ENCODE measurements around the gene UST.
"Not testable (repeated sequence)": the region's sequence is repeated elsewhere in the genome, so short reads cannot be mapped to it uniquely, and the experiment has no call there.

Gene UST

DNA sequence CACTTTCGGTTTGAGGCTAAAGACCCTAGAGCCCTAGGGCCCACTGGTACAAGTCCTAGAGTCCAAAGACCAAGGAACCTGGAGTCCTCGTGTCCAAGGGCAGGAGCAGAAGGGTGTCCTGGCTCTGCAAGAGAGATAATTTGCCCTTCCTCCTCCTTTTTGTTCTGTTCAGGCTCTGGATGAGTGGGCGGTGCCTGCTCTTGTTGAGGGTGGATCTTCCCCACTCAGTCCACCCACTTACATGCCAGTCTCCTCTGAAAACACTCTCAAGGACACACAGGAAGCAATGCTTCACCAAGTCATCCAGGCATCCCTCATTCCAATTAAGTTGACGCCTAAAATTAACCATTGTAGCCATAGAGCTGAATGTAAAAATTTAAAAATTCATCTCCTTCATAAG lies 102.1 kb downstream of the UST start:
- Histone ChIP-seq H3K4me1 (ENCODE audit: control insufficient read depth, low read depth, low read length) (peaks cover 20% of the 10 kb centered on the region), H3K9me3 (ENCODE audit: control insufficient read depth, low read depth, low read length) (no peaks in the 10 kb centered on the region), H3K27ac (ENCODE audit: low read length) (no peak overlapping the region), H3K36me3 (ENCODE audit: control insufficient read depth, low read depth, low read length) (no peaks in the 10 kb centered on the region), H3K9ac (ENCODE audit: low read length) (no peak overlapping the region), H3K4me3 (ENCODE audit: low read length) (no peak overlapping the region), H3K27me3 (ENCODE audit: control insufficient read depth, insufficient read depth, low read length) (no peaks in the 10 kb centered on the region)

DNA sequence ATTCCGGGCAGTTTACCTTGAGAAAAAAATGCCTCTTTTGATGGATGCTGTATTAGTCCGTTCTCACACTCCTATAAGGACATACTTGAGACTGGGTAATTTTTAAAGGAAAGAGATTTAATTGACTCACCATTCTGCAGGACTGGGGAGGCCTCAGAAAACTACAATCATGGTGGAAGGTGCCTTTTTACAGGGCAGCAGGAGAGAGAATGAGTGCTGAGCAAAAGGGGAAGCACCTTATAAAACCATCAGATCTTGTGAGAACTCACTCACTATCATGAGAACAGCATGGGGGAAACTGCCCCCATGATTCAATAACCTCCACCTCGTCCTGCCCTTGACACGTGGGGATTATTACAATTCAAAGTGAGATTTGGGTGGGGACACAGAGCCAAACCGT lies 102.6 kb downstream of the UST start:
- H3K27me3 ChIP-seq (ENCODE audit: control insufficient read depth, insufficient read depth, low read length); H3K9ac ChIP-seq (ENCODE audit: low read length): not testable (repeated sequence)

DNA sequence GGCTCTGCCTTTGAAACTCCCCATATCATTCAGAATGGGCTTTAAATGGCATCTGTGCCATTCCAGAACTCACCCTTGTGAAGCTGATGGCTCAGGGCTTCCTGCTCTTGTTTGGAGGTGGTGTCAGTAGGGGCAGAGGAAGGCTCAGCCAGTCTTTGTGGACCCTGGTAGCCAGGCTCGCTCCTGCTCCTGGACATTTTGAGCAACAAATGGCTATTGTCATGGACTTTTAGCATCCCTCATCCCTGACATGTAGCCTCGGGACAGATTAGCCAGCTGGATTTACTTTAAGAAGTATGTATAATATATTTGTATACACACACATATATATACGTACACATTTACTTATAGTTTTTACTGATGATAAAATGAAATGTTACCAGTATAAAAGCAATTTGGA lies 104.1 kb downstream of the UST start:
- no peaks in the 10 kb centered on the region for H3K27me3 ChIP-seq (ENCODE audit: control insufficient read depth, insufficient read depth, low read length)
- H3K27ac ChIP-seq (ENCODE audit: low read length) = no peak overlapping the region
- H3K9ac ChIP-seq (ENCODE audit: low read length) = no peak overlapping the region
- no peaks in the 10 kb centered on the region for H3K36me3 ChIP-seq (ENCODE audit: control insufficient read depth, low read depth, low read length)
- no peaks in the 10 kb centered on the region for H3K9me3 ChIP-seq (ENCODE audit: control insufficient read depth, low read depth, low read length)
- H3K4me1 ChIP-seq (ENCODE audit: control insufficient read depth, low read depth, low read length) = peaks cover 37% of the 10 kb centered on the region
- no peak overlapping the region for H3K4me3 ChIP-seq (ENCODE audit: low read length)

More for the DNA sequence above, 102.6 kb downstream of the UST start:
- H3K4me1 ChIP-seq (ENCODE audit: control insufficient read depth, low read depth, low read length) = peaks cover 25% of the 10 kb centered on the region
- not testable (repeated sequence) for H3K4me3 ChIP-seq (ENCODE audit: low read length); H3K36me3 ChIP-seq (ENCODE audit: control insufficient read depth, low read depth, low read length); H3K9me3 ChIP-seq (ENCODE audit: control insufficient read depth, low read depth, low read length); H3K27ac ChIP-seq (ENCODE audit: low read length)

DNA sequence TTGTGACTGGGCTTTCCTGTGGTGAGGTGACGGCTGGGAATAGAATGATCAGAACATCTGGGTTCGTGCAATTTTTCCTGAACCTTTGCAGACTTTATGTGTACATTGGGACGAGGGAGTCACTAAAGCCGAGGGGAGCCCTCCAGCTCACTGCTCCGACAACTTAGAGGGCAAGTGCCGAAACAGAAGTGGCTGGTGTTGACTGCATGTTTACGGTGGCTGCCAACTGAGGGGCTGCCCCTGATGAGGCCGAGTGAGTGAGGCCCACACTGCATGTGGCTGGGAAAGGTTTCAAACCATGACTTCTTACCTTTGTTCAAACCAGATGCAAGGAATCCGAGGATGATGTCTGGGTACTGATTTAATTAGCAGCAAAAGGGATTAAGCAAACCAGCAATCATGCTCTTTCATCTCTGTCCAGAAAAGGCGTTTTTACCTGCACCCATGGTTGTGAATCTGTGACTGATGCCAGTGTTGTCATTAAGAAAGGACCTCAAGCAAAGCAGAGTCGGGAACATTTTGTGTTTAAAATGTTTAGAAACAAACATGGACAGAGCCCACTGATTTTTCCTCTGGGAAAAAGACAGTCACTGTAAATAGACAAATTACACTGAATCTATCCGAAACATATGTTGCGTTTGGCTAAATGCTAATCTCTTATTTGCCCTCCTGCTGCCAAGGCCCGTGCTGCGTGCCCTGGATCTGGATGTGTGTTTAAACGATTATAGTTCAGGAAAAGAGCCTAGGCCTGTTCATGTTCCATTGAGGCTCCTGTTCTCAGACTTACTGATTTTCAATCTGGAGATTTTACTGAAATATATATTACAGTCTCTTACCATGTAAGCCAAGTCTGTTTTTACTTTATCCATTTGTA lies 105.1 kb downstream of the UST start:
- H3K27me3 ChIP-seq (ENCODE audit: control insufficient read depth, insufficient read depth, low read length) = no peaks in the 10 kb centered on the region
- H3K9ac ChIP-seq (ENCODE audit: low read length) = no peak overlapping the region
- H3K27ac ChIP-seq (ENCODE audit: low read length) = no peak overlapping the region
- H3K4me1 ChIP-seq (ENCODE audit: control insufficient read depth, low read depth, low read length) = peaks cover 37% of the 10 kb centered on the region
- H3K36me3 ChIP-seq (ENCODE audit: control insufficient read depth, low read depth, low read length) = no peaks in the 10 kb centered on the region
- no peaks in the 10 kb centered on the region for H3K9me3 ChIP-seq (ENCODE audit: control insufficient read depth, low read depth, low read length)
- no peak overlapping the region for H3K4me3 ChIP-seq (ENCODE audit: low read length)

DNA sequence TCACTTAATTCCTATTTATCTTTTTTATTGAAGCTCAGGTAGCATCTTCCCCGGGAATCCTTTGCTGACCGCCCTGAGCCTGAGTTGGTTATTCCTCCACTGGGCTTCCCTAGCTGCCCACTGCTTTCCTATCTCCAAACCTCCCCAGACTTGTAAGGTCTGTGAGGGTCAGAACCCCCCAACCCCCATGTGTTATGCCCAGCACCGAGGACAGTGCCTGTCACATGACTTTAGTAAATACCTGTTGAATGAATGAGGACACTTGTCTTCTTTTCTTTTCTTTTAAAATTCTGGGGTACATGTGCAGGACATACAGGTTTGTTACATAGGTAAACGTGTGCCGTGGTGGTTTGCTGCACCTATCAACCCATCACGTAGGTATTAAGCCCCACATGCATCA lies 105.9 kb downstream of the UST start:
- H3K4me3 ChIP-seq (ENCODE audit: low read length) = no peak overlapping the region
- H3K27ac ChIP-seq (ENCODE audit: low read length) = no peak overlapping the region
- no peaks in the 10 kb centered on the region for H3K27me3 ChIP-seq (ENCODE audit: control insufficient read depth, insufficient read depth, low read length)
- no peaks in the 10 kb centered on the region for H3K36me3 ChIP-seq (ENCODE audit: control insufficient read depth, low read depth, low read length)
- no peak overlapping the region for H3K9ac ChIP-seq (ENCODE audit: low read length)
- peaks cover 37% of the 10 kb centered on the region for H3K4me1 ChIP-seq (ENCODE audit: control insufficient read depth, low read depth, low read length)
- H3K9me3 ChIP-seq (ENCODE audit: control insufficient read depth, low read depth, low read length) = no peaks in the 10 kb centered on the region

DNA sequence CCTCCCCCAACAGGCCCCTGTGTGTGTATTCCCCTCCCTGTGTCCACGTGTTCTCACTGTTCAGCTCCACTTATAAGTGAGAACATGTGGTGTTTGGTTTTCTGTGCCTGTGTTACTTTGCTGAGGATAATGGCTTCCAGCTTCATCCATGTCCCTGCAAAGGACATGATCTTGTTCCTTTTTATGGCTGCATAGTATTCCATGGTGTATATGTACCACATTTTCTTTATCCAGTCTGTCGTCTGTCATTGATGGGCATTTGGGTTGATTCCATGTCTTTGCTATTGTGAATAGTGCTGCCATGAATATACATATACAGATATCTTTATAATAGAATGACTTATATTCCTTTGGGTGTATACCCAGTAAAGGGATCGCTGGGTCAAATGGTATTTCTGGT lies 106.3 kb downstream of the UST start:
- H3K9me3 ChIP-seq (ENCODE audit: control insufficient read depth, low read depth, low read length); H3K4me3 ChIP-seq (ENCODE audit: low read length); H3K36me3 ChIP-seq (ENCODE audit: control insufficient read depth, low read depth, low read length); H3K9ac ChIP-seq (ENCODE audit: low read length); H3K27me3 ChIP-seq (ENCODE audit: control insufficient read depth, insufficient read depth, low read length); H3K27ac ChIP-seq (ENCODE audit: low read length): not testable (repeated sequence)
- H3K4me1 ChIP-seq (ENCODE audit: control insufficient read depth, low read depth, low read length) = peaks cover 37% of the 10 kb centered on the region

DNA sequence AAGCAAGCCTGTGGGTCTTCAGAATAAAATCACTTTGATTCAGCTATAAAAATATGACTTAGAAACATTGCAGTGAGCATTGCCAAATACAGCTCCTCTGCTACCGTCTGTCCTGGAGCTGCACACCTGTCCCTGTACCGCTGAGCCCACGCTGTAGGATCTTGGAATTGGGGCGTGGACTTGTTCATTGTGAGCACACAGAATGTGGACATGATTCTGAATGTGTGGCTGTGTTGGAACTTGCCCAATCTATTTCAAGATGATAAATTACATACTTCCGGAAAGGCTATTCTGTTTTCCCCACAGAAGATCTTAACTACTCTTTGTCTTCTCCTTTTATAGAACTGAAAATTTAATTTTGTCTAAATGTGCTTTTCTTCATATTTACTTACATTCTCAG lies 107.3 kb downstream of the UST start:
- no peak overlapping the region for H3K4me3 ChIP-seq (ENCODE audit: low read length)
- no peaks in the 10 kb centered on the region for H3K36me3 ChIP-seq (ENCODE audit: control insufficient read depth, low read depth, low read length)
- no peak overlapping the region for H3K27ac ChIP-seq (ENCODE audit: low read length)
- no peak overlapping the region for H3K9ac ChIP-seq (ENCODE audit: low read length)
- H3K4me1 ChIP-seq (ENCODE audit: control insufficient read depth, low read depth, low read length) = peaks cover 31% of the 10 kb centered on the region
- H3K9me3 ChIP-seq (ENCODE audit: control insufficient read depth, low read depth, low read length) = no peaks in the 10 kb centered on the region
- no peaks in the 10 kb centered on the region for H3K27me3 ChIP-seq (ENCODE audit: control insufficient read depth, insufficient read depth, low read length)

DNA sequence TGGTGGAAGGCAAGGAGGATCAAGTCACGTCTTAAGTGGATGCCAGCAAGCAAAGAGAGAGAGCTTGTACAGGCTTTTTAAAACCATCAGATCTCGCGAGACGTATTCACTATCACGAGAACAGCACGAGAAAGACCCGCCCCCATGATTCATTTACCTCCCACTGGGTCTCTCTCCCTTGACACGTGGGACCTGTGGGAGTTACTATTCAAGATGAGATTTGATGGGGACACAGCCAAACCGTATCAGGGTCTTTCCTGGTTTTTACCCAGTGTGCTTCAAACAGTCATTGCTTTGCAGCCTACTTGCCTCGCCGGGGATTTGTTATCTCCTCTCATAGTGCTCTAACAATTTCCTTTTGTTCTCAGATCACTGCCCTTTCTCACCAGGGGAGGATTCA lies 108.2 kb downstream of the UST start:
- H3K27ac ChIP-seq (ENCODE audit: low read length) = no peak overlapping the region

DNA sequence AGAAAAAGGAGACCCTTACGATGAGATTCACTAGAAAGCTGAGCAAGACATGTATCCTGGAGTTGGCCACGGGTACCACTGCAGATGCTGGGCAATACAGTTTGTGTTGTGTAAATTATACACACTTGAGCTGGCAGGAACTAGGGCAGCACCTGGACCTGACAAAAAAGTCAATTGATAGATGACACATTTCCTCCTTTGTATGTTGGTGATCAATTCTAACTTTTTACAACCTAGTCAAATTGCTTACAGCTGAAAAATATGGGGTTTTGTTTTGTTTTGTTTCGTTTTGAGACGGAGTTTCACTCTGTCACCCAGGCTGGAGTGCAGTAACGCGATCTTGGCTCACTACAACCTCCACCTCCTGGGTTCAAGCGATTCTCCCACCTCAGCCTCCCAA lies 108.9 kb downstream of the UST start:
- H3K4me1 ChIP-seq (ENCODE audit: control insufficient read depth, low read depth, low read length) = peaks cover 29% of the 10 kb centered on the region
- no peak overlapping the region for H3K27ac ChIP-seq (ENCODE audit: low read length)
- H3K9me3 ChIP-seq (ENCODE audit: control insufficient read depth, low read depth, low read length) = no peaks in the 10 kb centered on the region
- H3K9ac ChIP-seq (ENCODE audit: low read length) = no peak overlapping the region
- H3K4me3 ChIP-seq (ENCODE audit: low read length) = no peak overlapping the region
- no peaks in the 10 kb centered on the region for H3K27me3 ChIP-seq (ENCODE audit: control insufficient read depth, insufficient read depth, low read length)
- H3K36me3 ChIP-seq (ENCODE audit: control insufficient read depth, low read depth, low read length) = no peaks in the 10 kb centered on the region

More for the DNA sequence above, 108.2 kb downstream of the UST start:
- H3K9ac ChIP-seq (ENCODE audit: low read length) = no peak overlapping the region
- H3K36me3 ChIP-seq (ENCODE audit: control insufficient read depth, low read depth, low read length) = no peaks in the 10 kb centered on the region
- H3K9me3 ChIP-seq (ENCODE audit: control insufficient read depth, low read depth, low read length) = no peaks in the 10 kb centered on the region
- peaks cover 30% of the 10 kb centered on the region for H3K4me1 ChIP-seq (ENCODE audit: control insufficient read depth, low read depth, low read length)
- no peak overlapping the region for H3K4me3 ChIP-seq (ENCODE audit: low read length)
- H3K27me3 ChIP-seq (ENCODE audit: control insufficient read depth, insufficient read depth, low read length) = no peaks in the 10 kb centered on the region

DNA sequence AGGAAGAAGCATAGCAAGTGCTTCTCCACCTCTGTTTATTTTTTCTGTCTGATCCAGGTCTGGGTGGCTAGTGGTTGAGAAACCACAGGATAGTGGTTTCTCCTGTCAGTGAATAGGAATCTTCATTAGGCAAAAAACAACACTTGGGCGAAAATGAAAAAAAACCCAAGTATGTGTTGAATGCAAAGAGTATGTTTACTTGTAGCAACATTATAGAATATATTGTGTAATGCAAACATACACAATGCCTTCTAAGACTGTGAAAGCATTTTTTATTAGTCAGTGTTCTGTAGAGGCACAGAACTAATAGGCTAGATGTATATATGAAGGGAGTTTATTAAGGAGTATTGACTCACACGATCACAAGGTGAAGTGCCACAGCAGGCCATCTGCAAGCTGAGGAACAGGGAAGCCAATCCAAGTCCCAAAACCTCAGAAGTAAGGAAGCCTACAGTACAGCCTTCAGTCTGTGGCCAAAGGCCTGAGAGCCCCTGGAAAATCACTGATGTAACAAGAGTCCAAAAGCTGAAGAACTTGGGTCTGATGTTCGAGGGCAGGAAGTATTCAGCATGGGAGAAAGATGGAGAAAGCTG lies 111.1 kb downstream of the UST start:
- no peak overlapping the region for H3K9ac ChIP-seq (ENCODE audit: low read length)
- no peaks in the 10 kb centered on the region for H3K9me3 ChIP-seq (ENCODE audit: control insufficient read depth, low read depth, low read length)
- no peaks in the 10 kb centered on the region for H3K27me3 ChIP-seq (ENCODE audit: control insufficient read depth, insufficient read depth, low read length)
- H3K4me3 ChIP-seq (ENCODE audit: low read length) = no peak overlapping the region
- peaks cover 16% of the 10 kb centered on the region for H3K4me1 ChIP-seq (ENCODE audit: control insufficient read depth, low read depth, low read length)
- no peak overlapping the region for H3K27ac ChIP-seq (ENCODE audit: low read length)
- H3K36me3 ChIP-seq (ENCODE audit: control insufficient read depth, low read depth, low read length) = no peaks in the 10 kb centered on the region

DNA sequence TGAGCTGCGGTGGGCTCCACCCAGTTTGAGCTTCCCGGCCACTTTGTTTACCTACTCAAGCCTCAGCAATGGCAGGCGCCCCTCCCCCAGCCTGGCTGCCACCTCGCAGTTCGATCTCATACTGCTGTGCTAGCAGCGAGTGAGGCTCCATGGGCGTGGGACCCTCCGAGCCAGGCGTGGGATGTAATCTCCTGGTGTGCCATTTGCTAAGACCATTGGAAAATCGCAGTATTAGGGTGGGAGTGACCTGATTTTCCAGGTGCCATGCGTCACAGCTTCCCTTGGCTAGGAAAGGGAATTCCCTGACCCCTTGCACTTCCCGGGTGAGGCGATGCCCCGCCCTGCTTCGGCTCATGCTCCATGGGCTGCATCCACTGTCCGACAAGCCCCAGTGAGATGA lies 117.3 kb downstream of the UST start:
- not testable (repeated sequence) for H3K36me3 ChIP-seq (ENCODE audit: control insufficient read depth, low read depth, low read length); H3K9ac ChIP-seq (ENCODE audit: low read length); H3K27me3 ChIP-seq (ENCODE audit: control insufficient read depth, insufficient read depth, low read length); H3K4me3 ChIP-seq (ENCODE audit: low read length); H3K9me3 ChIP-seq (ENCODE audit: control insufficient read depth, low read depth, low read length); H3K27ac ChIP-seq (ENCODE audit: low read length)
- peaks cover 22% of the 10 kb centered on the region for H3K4me1 ChIP-seq (ENCODE audit: control insufficient read depth, low read depth, low read length)

DNA sequence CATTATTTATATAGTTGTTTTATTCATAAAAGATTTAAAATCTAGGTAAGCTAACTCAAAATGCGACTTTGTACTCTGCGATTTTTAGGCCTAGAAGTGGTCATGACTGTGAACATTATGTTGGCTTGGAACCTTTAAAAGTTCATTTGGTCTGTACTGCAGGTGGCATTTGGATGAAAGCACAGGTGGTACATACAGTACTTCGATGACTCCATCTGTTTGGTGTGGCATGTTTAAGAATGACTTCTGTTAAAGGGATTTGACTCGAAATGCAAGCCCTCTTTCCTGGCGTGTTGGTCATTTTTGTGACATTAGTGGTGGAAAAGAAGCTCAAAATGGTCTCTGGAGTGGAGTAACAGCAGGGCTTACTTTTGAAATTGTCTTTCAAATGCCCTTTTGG lies 118.1 kb downstream of the UST start:
- Histone ChIP-seq H3K9ac (ENCODE audit: low read length) (no peak overlapping the region), H3K36me3 (ENCODE audit: control insufficient read depth, low read depth, low read length) (no peaks in the 10 kb centered on the region), H3K4me3 (ENCODE audit: low read length) (no peak overlapping the region), H3K27me3 (ENCODE audit: control insufficient read depth, insufficient read depth, low read length) (no peaks in the 10 kb centered on the region), H3K4me1 (ENCODE audit: control insufficient read depth, low read depth, low read length) (peaks cover 22% of the 10 kb centered on the region), H3K9me3 (ENCODE audit: control insufficient read depth, low read depth, low read length) (no peaks in the 10 kb centered on the region), H3K27ac (ENCODE audit: low read length) (no peak overlapping the region)

Measured in iPS-18a (cell line).